Measurements from ENCODE around the gene OR4K5. TPM values are rescaled to one million over a fixed set of nuclear protein-coding genes. Genes with fewer than 3 reads are reported as not detected.

OR4K5 gene, protein sequence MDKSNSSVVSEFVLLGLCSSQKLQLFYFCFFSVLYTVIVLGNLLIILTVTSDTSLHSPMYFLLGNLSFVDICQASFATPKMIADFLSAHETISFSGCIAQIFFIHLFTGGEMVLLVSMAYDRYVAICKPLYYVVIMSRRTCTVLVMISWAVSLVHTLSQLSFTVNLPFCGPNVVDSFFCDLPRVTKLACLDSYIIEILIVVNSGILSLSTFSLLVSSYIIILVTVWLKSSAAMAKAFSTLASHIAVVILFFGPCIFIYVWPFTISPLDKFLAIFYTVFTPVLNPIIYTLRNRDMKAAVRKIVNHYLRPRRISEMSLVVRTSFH
- total RNA-seq (2014; rRNA removed; shearing (Covaris generic)) = not detected in 2 replicates

DNA sequence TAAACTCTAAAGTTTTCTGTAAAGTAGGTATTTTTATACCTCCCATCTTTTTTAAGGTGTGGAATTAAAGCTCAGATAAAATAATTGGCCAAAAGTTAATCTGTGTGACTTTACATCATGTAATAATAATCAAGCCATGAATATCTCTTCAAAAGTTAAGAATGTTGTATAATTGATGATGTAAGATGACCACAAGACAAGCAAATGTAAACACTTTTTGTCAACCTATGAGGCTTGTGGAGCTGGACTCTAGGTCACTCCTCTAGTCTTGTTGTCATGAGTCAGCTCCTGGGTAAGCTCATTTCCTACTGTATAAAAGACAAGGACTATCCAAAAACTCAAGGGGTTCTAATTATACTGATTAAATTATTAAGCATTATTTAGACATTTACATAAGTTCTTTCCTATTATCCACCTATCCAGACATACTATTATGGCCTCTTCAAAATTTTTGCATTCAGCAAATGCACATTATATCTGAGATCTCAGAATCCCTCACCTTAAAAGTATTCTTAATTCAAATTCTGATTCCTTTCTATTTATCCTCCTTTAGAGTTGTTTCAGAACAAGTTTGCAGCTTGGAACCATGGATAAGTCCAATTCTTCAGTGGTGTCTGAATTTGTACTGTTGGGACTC is at the start of gene OR4K5:
Gene OR4K5, plus strand, starts transcription at position 587 of the 637 bp plus-strand sequence. Its CDS starts 0 bp downstream, at position 587.
- no peaks in the 10 kb centered on the region for H3K9me3 ChIP-seq (replicated peaks)
- no peaks in the 10 kb centered on the region for H3K4me1 ChIP-seq
- DNase-seq = no peak
- no peaks in the 10 kb centered on the region for H3K36me3 ChIP-seq
- H3K27me3 ChIP-seq = no peaks in the 10 kb centered on the region
- H3K27ac ChIP-seq = no peak within 1 kb of the TSS
- H3K4me3 ChIP-seq = no peak within 1 kb of the TSS

DNA sequence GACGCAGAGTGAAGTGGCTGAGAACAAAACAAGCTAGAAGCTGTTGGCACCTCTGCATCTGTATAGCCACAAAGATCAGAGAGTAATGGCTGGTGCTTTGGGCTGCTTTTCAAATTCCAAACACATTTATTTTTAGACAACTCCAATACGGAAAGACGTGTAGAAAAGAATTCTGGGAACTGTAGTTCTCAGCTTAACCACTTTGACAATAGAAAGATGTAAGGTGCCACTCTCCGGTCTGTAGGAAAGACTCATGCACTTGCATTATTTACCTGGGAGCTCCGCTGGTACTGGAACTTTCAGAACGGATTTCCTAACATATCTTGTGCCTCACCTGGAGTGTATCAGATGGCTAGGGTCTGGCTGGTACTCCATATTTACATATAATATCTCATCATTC is 47.2 kb upstream of the OR4K5 start:
- Histone ChIP-seq H3K4me3 (no peak overlapping the region), H3K4me1 (no peaks in the 10 kb centered on the region), H3K27me3 (no peaks in the 10 kb centered on the region), H3K27ac (no peak overlapping the region), H3K36me3 (no peaks in the 10 kb centered on the region), H3K9me3 (replicated peaks) (no peaks in the 10 kb centered on the region)
- DNase-seq = no peak

DNA sequence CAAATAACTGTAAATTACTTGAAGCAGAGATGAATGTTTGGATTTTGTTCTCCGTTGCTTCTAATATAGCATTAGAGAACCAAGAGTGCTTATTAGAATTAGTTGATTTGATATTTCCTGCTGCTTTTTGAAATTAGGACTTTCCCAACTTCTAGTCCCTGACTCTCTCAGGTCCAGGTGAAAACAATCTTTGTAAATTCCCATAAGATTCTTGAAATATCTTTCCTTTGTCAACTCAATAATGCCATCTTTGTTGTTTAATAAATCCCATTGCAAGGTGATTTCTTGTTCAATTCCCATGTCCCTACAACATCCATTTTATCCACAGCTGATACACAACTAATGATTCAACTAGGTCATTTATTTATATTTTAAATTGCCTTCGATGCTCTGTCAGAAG is 45.6 kb upstream of the OR4K5 start, which contains the start of gene OR4K2:
Gene OR4K2, plus strand, starts transcription at position 301 of the 400 bp plus-strand sequence. CDS start 1,126 bp downstream, outside the sequence.
- Histone ChIP-seq H3K4me1 (no peaks in the 10 kb centered on the region), H3K27ac (no peak within 1 kb of the TSS), H3K27me3 (no peaks in the 10 kb centered on the region), H3K4me3 (no peak within 1 kb of the TSS), H3K36me3 (no peaks in the 10 kb centered on the region), H3K9me3 (replicated peaks) (no peaks in the 10 kb centered on the region)
- no peak for DNase-seq

DNA sequence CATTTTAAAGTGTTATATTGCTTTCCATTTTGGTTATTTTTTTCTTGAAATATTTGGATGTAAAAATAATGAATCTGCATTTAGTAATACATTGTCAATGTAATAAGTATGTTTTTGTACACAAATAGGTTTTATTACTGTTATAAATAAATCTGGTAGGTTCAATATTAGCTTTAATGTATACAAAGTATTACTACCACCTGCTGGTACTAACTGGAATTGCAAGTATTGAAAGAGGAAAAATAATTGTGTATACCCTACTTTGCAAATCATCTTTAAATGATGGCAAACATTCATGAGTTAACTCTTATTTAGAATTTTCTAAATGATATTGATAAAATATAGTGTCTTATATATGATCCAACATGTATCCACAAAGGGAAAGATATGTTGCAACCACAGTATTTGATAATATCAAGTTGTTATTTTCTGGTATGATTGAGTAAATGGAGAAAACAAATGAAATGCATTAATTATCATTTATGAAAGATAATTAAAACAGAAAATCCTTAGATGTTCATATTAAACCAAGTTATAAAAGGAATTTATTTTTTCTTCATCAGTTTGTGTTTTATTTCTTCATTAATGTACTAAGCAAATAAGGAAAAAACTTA is 42.3 kb upstream of the OR4K5 start:
- no peaks in the 10 kb centered on the region for H3K4me1 ChIP-seq
- H3K36me3 ChIP-seq = no peaks in the 10 kb centered on the region
- H3K27ac ChIP-seq = no peak overlapping the region
- no peak overlapping the region for H3K4me3 ChIP-seq
- H3K27me3 ChIP-seq = no peaks in the 10 kb centered on the region
- no peaks in the 10 kb centered on the region for H3K9me3 ChIP-seq (replicated peaks)
- DNase-seq = peak in 1 of 2 experiments; percentile 42

DNA sequence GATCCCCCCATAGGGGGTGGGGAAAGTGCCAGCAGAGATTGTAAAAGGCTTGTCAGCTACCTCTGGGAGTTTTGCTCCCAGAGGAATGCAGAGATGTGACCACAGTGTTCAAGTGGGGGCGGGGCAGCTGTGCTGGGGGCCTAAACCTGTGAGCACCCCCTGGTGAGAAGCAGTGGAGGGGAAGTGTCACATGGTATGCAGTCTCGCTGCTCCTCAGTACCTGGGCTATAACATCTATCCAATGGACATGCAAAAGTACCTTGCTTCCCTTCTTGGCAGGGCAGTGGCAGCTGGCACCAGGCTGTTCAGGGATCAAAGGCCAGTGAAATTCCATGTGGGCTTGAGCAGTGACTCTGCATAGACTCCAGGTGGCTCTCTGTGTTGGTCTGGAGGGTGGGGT is 25.1 kb upstream of the OR4K5 start:
- no peak overlapping the region for H3K4me3 ChIP-seq
- no peaks in the 10 kb centered on the region for H3K4me1 ChIP-seq
- no peaks in the 10 kb centered on the region for H3K36me3 ChIP-seq
- H3K27me3 ChIP-seq = no peaks in the 10 kb centered on the region
- no peak overlapping the region for H3K27ac ChIP-seq
- no peaks in the 10 kb centered on the region for H3K9me3 ChIP-seq (replicated peaks)
- DNase-seq = no peak

DNA sequence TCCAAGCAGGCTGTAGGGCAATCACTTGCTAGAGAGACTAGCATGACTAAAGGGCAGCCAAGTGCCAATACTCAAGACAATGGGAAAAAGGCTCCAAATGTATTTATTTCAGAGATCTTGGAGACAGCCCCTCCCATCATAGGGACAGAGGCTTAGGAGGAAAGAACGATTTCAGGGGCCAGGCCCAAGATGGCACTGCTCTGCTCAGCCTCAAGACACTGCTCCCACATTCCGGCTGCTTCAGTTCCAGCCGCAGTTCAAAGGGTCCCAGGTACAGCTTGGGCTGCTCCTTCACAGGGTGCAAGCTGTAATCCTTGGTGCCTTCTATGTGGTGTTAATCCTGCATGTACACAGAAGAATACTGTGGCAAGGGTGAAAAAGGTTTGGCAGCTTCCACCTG is 19.4 kb upstream of the OR4K5 start:
- DNase-seq = no peak
- H3K36me3 ChIP-seq = no peaks in the 10 kb centered on the region
- no peak overlapping the region for H3K27ac ChIP-seq
- no peaks in the 10 kb centered on the region for H3K27me3 ChIP-seq
- no peak overlapping the region for H3K4me3 ChIP-seq
- no peaks in the 10 kb centered on the region for H3K9me3 ChIP-seq (replicated peaks)
- H3K4me1 ChIP-seq = no peaks in the 10 kb centered on the region

DNA sequence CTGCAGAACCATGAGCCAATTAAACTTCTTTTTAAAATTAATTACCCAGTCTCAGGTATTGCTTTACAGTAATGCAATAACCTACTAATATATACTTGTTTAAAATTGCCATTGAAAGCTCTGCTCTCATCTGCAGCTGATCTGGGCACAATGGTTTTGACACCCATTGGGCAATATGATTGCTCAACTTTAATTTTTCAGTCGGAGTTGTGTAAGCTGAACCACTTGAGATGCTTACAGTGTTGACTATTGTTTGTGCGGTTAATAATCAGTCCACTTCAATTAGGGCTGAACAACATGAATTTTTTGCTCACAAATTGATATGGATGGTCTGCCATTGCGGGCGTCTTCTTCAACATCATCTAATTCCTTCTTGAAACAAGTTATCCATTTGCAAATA is 18.0 kb upstream of the OR4K5 start:
- Histone ChIP-seq H3K4me1 (no peaks in the 10 kb centered on the region), H3K9me3 (replicated peaks) (no peaks in the 10 kb centered on the region), H3K27me3 (no peaks in the 10 kb centered on the region), H3K27ac (no peak overlapping the region), H3K4me3 (no peak overlapping the region), H3K36me3 (no peaks in the 10 kb centered on the region)
- DNase-seq = no peak

DNA sequence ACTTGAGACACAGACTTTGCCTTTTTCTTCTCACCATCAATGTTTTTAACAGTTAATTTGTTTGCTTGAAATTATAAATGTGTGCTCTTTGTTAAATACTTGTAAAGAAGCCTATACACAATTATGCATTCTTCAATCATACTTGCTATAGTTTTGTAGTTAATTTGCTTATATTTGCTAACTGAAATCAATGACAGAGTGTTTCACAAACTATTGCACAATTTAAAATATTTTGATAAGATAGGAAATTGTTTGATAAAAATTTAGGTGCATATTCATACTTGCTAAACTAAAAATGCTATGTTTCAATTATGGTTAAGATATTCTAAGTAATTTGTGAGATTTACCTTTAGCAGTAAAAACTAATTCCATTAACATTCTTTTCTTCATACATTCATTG is 13.7 kb upstream of the OR4K5 start:
- Histone ChIP-seq H3K4me3 (no peak overlapping the region), H3K9me3 (replicated peaks) (no peaks in the 10 kb centered on the region), H3K36me3 (no peaks in the 10 kb centered on the region), H3K27me3 (no peaks in the 10 kb centered on the region), H3K27ac (no peak overlapping the region), H3K4me1 (no peaks in the 10 kb centered on the region)
- no peak for DNase-seq

DNA sequence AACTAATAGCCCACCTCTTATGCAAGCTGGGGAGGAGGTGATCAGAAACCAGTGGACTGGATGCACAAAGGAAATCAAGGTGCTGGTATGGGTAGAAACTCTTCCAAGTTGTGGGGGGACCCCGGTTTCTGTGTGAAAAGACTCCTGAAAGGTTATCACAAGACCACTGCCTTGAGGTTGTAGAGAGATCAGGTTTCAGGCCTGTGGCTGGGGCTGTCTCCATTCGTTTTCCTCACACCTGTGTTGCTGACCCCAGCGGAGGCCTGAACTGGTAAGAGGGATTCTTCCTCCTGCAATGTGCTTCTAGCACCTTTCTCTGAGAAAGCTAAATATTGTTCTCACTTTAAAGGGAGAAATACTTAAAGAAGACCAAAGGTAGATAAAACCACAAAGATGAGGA is 9.3 kb upstream of the OR4K5 start:
- no peaks in the 10 kb centered on the region for H3K36me3 ChIP-seq
- no peaks in the 10 kb centered on the region for H3K9me3 ChIP-seq (replicated peaks)
- no peaks in the 10 kb centered on the region for H3K27me3 ChIP-seq
- H3K27ac ChIP-seq = no peak overlapping the region
- no peaks in the 10 kb centered on the region for H3K4me1 ChIP-seq
- no peak for DNase-seq
- no peak overlapping the region for H3K4me3 ChIP-seq

DNA sequence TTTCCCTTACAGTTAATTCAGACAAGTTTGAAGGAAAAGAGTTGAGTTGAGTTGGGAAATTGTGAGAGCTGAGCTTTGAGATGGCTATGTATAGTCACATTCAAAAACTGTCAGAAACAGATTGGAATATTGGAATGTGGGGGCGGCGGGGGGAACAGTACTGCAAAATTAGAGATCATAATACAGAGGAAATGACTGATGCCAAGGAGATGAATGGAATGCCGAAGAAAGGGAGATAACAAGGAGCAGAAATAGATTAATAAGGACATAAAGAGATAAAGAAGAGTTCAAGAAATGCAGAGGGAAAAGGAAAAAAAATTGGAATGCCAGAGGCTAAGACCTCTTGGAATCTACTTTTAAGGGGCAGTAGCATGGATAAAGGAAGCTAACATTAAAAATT is 3.2 kb upstream of the OR4K5 start:
- H3K4me3 ChIP-seq = no peak overlapping the region
- no peaks in the 10 kb centered on the region for H3K36me3 ChIP-seq
- H3K4me1 ChIP-seq = no peaks in the 10 kb centered on the region
- H3K9me3 ChIP-seq (replicated peaks) = no peaks in the 10 kb centered on the region
- H3K27ac ChIP-seq = no peak overlapping the region
- H3K27me3 ChIP-seq = no peaks in the 10 kb centered on the region
- no peak for DNase-seq

DNA sequence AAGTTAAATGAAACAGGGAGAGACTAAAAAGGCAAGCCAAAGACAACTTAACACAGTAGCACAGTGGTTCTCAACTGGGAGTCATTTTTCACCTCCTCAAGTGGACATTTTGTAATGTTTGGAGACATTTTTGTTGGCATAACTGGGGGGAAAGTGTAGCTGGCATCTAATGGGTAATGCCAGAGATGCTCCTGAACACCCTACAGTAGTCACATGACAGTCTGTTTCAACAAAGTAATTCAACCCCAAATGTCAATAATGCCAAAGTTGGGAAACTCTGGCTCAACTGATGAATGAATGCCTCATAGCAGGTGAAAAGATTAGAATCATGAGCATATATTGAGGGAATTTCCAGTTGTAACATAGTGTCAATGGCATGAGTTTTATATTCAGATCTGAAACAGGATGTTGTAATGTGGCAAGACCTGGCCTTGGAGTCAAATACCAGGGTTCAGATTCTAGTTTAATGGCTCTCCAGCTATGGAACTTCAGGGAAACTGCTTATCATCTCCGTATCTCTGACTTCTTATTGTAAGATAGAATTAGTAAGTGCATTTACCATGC is 2.4 kb upstream of the OR4K5 start:
- H3K27me3 ChIP-seq = no peaks in the 10 kb centered on the region
- no peaks in the 10 kb centered on the region for H3K36me3 ChIP-seq
- H3K9me3 ChIP-seq (replicated peaks) = no peaks in the 10 kb centered on the region
- no peak for DNase-seq
- H3K27ac ChIP-seq = no peak overlapping the region
- H3K4me1 ChIP-seq = no peaks in the 10 kb centered on the region
- H3K4me3 ChIP-seq = no peak overlapping the region

DNA sequence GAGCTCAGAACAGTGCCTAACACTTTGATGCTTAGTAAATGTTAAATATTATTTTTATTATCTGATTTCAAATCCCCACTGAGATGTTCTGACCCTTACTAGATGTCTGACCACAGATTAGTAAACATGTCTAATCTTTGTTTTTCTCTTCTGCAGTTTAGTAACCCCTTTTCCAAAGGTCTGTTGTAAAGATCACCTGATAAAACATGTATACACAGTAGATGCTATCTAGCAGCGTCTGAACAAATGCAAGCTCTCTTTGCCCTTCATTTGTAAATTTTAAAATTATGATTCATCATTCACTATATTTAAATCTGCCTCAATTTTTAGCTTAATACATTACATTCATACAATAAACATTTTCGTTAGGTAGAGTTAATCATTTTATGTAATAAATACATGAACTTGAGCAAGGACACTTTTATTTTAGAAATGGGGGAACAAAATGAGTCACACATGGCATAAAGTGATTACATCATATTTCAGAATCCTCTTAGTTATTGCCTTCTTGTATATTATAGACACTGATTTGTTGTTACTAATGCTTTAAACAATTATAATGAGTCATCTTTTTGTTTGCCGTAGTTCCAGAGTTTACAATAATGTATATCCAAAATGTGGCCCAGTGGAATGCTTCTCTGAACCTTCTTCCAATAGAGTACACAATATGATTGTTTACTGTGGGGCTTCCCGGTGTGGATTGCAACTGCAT is 1.7 kb upstream of the OR4K5 start:
- no peaks in the 10 kb centered on the region for H3K4me1 ChIP-seq
- no peaks in the 10 kb centered on the region for H3K9me3 ChIP-seq (replicated peaks)
- no peaks in the 10 kb centered on the region for H3K36me3 ChIP-seq
- no peak for DNase-seq
- H3K4me3 ChIP-seq = no peak overlapping the region
- no peak overlapping the region for H3K27ac ChIP-seq
- H3K27me3 ChIP-seq = no peaks in the 10 kb centered on the region

DNA sequence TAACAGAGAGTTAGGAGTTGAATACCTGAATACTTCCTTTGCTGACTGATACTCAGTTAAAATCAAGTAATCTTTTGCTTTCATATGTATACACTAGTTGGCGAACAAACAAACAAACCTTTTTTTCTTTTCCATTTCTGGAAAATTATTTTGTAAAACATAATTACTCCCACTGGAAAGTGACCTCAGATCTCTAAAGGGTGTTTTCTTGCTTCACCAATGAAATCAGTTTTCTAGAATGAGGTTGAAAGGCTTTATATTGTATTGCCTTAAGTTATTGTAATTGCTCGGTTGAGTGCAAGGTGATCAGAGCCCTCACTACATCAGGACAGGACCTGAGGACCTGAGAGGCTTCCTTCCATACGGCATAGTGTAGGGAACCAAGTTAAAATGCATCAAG is 10.2 kb downstream of the OR4K5 start, which contains the start of gene OR4K1:
Gene OR4K1, plus strand, starts transcription at position 301 of the 400 bp plus-strand sequence. CDS start 4,750 bp downstream, outside the sequence.
- no peak for DNase-seq
- Histone ChIP-seq H3K4me1 (no peaks in the 10 kb centered on the region), H3K4me3 (no peak within 1 kb of the TSS), H3K27ac (no peak within 1 kb of the TSS), H3K27me3 (no peaks in the 10 kb centered on the region), H3K9me3 (replicated peaks) (no peaks in the 10 kb centered on the region), H3K36me3 (no peaks in the 10 kb centered on the region)

DNA sequence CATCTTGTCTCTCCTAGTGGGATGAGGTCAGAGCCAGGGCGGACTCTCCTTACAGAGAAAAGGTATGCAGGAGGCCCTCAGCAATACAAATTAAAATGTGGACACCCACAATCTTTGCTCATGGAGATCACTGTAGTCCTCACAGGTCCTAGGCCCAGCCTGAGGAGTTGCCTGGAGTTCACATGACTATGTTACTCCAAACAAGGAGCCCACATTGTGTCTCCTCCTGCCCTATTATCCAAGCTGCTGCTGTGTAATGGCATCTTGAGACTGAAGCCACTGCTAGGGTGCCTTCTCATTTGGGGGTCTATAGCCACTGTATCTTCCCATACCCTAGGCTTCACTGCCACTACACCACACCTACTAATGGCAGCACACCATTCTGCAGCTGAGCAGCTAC is 21.3 kb downstream of the OR4K5 start:
- Histone ChIP-seq H3K4me1 (no peaks in the 10 kb centered on the region), H3K27me3 (no peaks in the 10 kb centered on the region), H3K36me3 (no peaks in the 10 kb centered on the region), H3K9me3 (replicated peaks) (no peaks in the 10 kb centered on the region), H3K27ac (no peak overlapping the region), H3K4me3 (no peak overlapping the region)
- DNase-seq = no peak
